ENCODE data around the gene RCOR2. TPM values are rescaled to one million over a fixed set of nuclear protein-coding genes. Genes with fewer than 3 reads are reported as not detected.

RCOR2 gene
- total RNA-seq, 1 donor from 2014 or later = 286 TPM

GRCh38 chr11:63911440-63911839, 5.5 kb downstream of the RCOR2 start:
- DNase-seq = peak; percentile 96
- Mint-ChIP-seq H3K9me3 (ENCODE audit: unreplicated experiment) (peaks cover 25% of the 10 kb centered on the region), H3K27me3 (ENCODE audit: unreplicated experiment) (peaks cover 32% of the 10 kb centered on the region), H3K36me3 (ENCODE audit: unreplicated experiment) (no peaks in the 10 kb centered on the region), H3K27ac (ENCODE audit: unreplicated experiment) (peak overlapping the region; percentile 97), H3K4me1 (ENCODE audit: low read depth, unreplicated experiment) (peaks cover 25% of the 10 kb centered on the region), H3K4me3 (ENCODE audit: unreplicated experiment) (peak overlapping the region; percentile 74)
- TF ChIP-seq CTCF (IDR thresholded peaks at IDR 0.05; ENCODE audit: partially characterized antibody, unreplicated experiment) = no peak

GRCh38 chr11:63910675-63911074, 6.3 kb downstream of the RCOR2 start:
- Mint-ChIP-seq H3K27ac (ENCODE audit: unreplicated experiment) (peak overlapping the region; percentile 97), H3K4me1 (ENCODE audit: low read depth, unreplicated experiment) (peaks cover 30% of the 10 kb centered on the region), H3K4me3 (ENCODE audit: unreplicated experiment) (peak overlapping the region; percentile 82), H3K9me3 (ENCODE audit: unreplicated experiment) (peaks cover 22% of the 10 kb centered on the region), H3K27me3 (ENCODE audit: unreplicated experiment) (peaks cover 32% of the 10 kb centered on the region), H3K36me3 (ENCODE audit: unreplicated experiment) (no peaks in the 10 kb centered on the region)
- TF ChIP-seq CTCF (IDR thresholded peaks at IDR 0.05; ENCODE audit: partially characterized antibody, unreplicated experiment) = no peak
- DNase-seq = peak; percentile 46

- Mint-ChIP-seq H3K4me1 (ENCODE audit: low read depth, unreplicated experiment) (peaks cover 38% of the 10 kb centered on the region), H3K4me3 (ENCODE audit: unreplicated experiment) (peak overlapping the region; percentile 82), H3K9me3 (ENCODE audit: unreplicated experiment) (peaks cover 25% of the 10 kb centered on the region), H3K27me3 (ENCODE audit: unreplicated experiment) (peaks cover 33% of the 10 kb centered on the region), H3K27ac (ENCODE audit: unreplicated experiment) (peak overlapping the region; percentile 97), H3K36me3 (ENCODE audit: unreplicated experiment) (no peaks in the 10 kb centered on the region)
- no peak for TF ChIP-seq CTCF (IDR thresholded peaks at IDR 0.05; ENCODE audit: partially characterized antibody, unreplicated experiment)
- DNase-seq = peak; percentile 79
Measured at GRCh38 chr11:63909591-63910506, 7.1 kb downstream of the RCOR2 start.

GRCh38 chr11:63908631-63909401, 8.1 kb downstream of the RCOR2 start:
- H3K4me1 Mint-ChIP-seq (ENCODE audit: low read depth, unreplicated experiment) = peaks cover 36% of the 10 kb centered on the region
- H3K9me3 Mint-ChIP-seq (ENCODE audit: unreplicated experiment) = peaks cover 27% of the 10 kb centered on the region
- DNase-seq = no peak
- peak overlapping the region; percentile 49 for H3K4me3 Mint-ChIP-seq (ENCODE audit: unreplicated experiment)
- no peak for TF ChIP-seq CTCF (IDR thresholded peaks at IDR 0.05; ENCODE audit: partially characterized antibody, unreplicated experiment)
- no peaks in the 10 kb centered on the region for H3K36me3 Mint-ChIP-seq (ENCODE audit: unreplicated experiment)
- peaks cover 29% of the 10 kb centered on the region for H3K27me3 Mint-ChIP-seq (ENCODE audit: unreplicated experiment)
- H3K27ac Mint-ChIP-seq (ENCODE audit: unreplicated experiment) = peak overlapping the region; percentile 79

All from glutamatergic neuron (in vitro differentiated cells).